ENCODE data around the gene ZBTB7A.

The ZBTB7A gene

GRCh38 chr19:4077007-4077374, 10.3 kb upstream of the ZBTB7A start:
- H3K4me1 ChIP-seq (ENCODE audit: control insufficient read depth, insufficient read depth, low read length): peaks cover 5% of the 10 kb centered on the region

GRCh38 chr19:4075373-4075772, 8.7 kb upstream of the ZBTB7A start:
- Histone ChIP-seq H3K4me1 (ENCODE audit: control insufficient read depth, insufficient read depth, low read length) (peaks cover 5% of the 10 kb centered on the region), H3K27me3 (ENCODE audit: control insufficient read depth, insufficient read depth, low read length) (no peaks in the 10 kb centered on the region), H3K9ac (ENCODE audit: low read depth, low read length) (no peak overlapping the region), H3K9me3 (ENCODE audit: control insufficient read depth, insufficient read depth, low read length) (no peaks in the 10 kb centered on the region), H3K4me3 (ENCODE audit: low read depth, low read length) (no peak overlapping the region), H3K36me3 (ENCODE audit: control insufficient read depth, insufficient read depth, low read length) (no peaks in the 10 kb centered on the region)

More at GRCh38 chr19:4077007-4077374, 10.3 kb upstream of the ZBTB7A start:
- H3K9ac ChIP-seq (ENCODE audit: low read depth, low read length): peak overlapping the region; percentile 24
- H3K27me3 ChIP-seq (ENCODE audit: control insufficient read depth, insufficient read depth, low read length): no peaks in the 10 kb centered on the region
- no peaks in the 10 kb centered on the region for H3K36me3 ChIP-seq (ENCODE audit: control insufficient read depth, insufficient read depth, low read length)
- no peaks in the 10 kb centered on the region for H3K9me3 ChIP-seq (ENCODE audit: control insufficient read depth, insufficient read depth, low read length)
- no peak overlapping the region for H3K4me3 ChIP-seq (ENCODE audit: low read depth, low read length)

- Histone ChIP-seq H3K27me3 (ENCODE audit: control insufficient read depth, insufficient read depth, low read length) (peaks cover 16% of the 10 kb centered on the region), H3K9ac (ENCODE audit: low read depth, low read length) (no peak overlapping the region), H3K9me3 (ENCODE audit: control insufficient read depth, insufficient read depth, low read length) (no peaks in the 10 kb centered on the region), H3K4me3 (ENCODE audit: low read depth, low read length) (no peak overlapping the region), H3K36me3 (ENCODE audit: control insufficient read depth, insufficient read depth, low read length) (no peaks in the 10 kb centered on the region), H3K4me1 (ENCODE audit: control insufficient read depth, insufficient read depth, low read length) (no peaks in the 10 kb centered on the region)
Measured at GRCh38 chr19:4071610-4072009, 4.9 kb upstream of the ZBTB7A start.

- Histone ChIP-seq H3K4me1 (ENCODE audit: control insufficient read depth, insufficient read depth, low read length) (no peaks in the 10 kb centered on the region), H3K9ac (ENCODE audit: low read depth, low read length) (no peak overlapping the region), H3K36me3 (ENCODE audit: control insufficient read depth, insufficient read depth, low read length) (no peaks in the 10 kb centered on the region), H3K9me3 (ENCODE audit: control insufficient read depth, insufficient read depth, low read length) (no peaks in the 10 kb centered on the region), H3K27me3 (ENCODE audit: control insufficient read depth, insufficient read depth, low read length) (peaks cover 16% of the 10 kb centered on the region), H3K4me3 (ENCODE audit: low read depth, low read length) (no peak overlapping the region)
Measured at GRCh38 chr19:4069331-4069959, 2.7 kb upstream of the ZBTB7A start.

- Histone ChIP-seq H3K36me3 (ENCODE audit: control insufficient read depth, insufficient read depth, low read length) (peaks cover 3% of the 10 kb centered on the region), H3K27me3 (ENCODE audit: control insufficient read depth, insufficient read depth, low read length) (peaks cover 16% of the 10 kb centered on the region), H3K4me1 (ENCODE audit: control insufficient read depth, insufficient read depth, low read length) (peaks cover 4% of the 10 kb centered on the region), H3K9me3 (ENCODE audit: control insufficient read depth, insufficient read depth, low read length) (no peaks in the 10 kb centered on the region), H3K9ac (ENCODE audit: low read depth, low read length) (no peak overlapping the region), H3K4me3 (ENCODE audit: low read depth, low read length) (peak overlapping the region; percentile 37)
Measured at GRCh38 chr19:4068047-4068966, 1.6 kb upstream of the ZBTB7A start.

GRCh38 chr19:4067396-4068046, 822 bp upstream of the ZBTB7A start:
- Histone ChIP-seq H3K27me3 (ENCODE audit: control insufficient read depth, insufficient read depth, low read length) (peaks cover 16% of the 10 kb centered on the region), H3K9me3 (ENCODE audit: control insufficient read depth, insufficient read depth, low read length) (no peaks in the 10 kb centered on the region), H3K4me1 (ENCODE audit: control insufficient read depth, insufficient read depth, low read length) (peaks cover 4% of the 10 kb centered on the region), H3K36me3 (ENCODE audit: control insufficient read depth, insufficient read depth, low read length) (peaks cover 5% of the 10 kb centered on the region), H3K9ac (ENCODE audit: low read depth, low read length) (no peak overlapping the region), H3K4me3 (ENCODE audit: low read depth, low read length) (peak overlapping the region; percentile 37)

GRCh38 chr19:4066176-4066606, 508 bp downstream of the ZBTB7A start:
- H3K9ac ChIP-seq (ENCODE audit: low read depth, low read length): no peak overlapping the region
- H3K4me3 ChIP-seq (ENCODE audit: low read depth, low read length): peak overlapping the region; percentile 37
- H3K4me1 ChIP-seq (ENCODE audit: control insufficient read depth, insufficient read depth, low read length): peaks cover 10% of the 10 kb centered on the region
- peaks cover 16% of the 10 kb centered on the region for H3K27me3 ChIP-seq (ENCODE audit: control insufficient read depth, insufficient read depth, low read length)
- peaks cover 11% of the 10 kb centered on the region for H3K36me3 ChIP-seq (ENCODE audit: control insufficient read depth, insufficient read depth, low read length)
- H3K9me3 ChIP-seq (ENCODE audit: control insufficient read depth, insufficient read depth, low read length): no peaks in the 10 kb centered on the region

- H3K9ac ChIP-seq (ENCODE audit: low read depth, low read length): no peak overlapping the region
- H3K36me3 ChIP-seq (ENCODE audit: control insufficient read depth, insufficient read depth, low read length): peaks cover 11% of the 10 kb centered on the region
- no peaks in the 10 kb centered on the region for H3K9me3 ChIP-seq (ENCODE audit: control insufficient read depth, insufficient read depth, low read length)
- no peak overlapping the region for H3K4me3 ChIP-seq (ENCODE audit: low read depth, low read length)
- H3K27me3 ChIP-seq (ENCODE audit: control insufficient read depth, insufficient read depth, low read length): peaks cover 16% of the 10 kb centered on the region
- peaks cover 10% of the 10 kb centered on the region for H3K4me1 ChIP-seq (ENCODE audit: control insufficient read depth, insufficient read depth, low read length)
Measured at GRCh38 chr19:4065430-4066175, 1.1 kb downstream of the ZBTB7A start.

- H3K4me3 ChIP-seq (ENCODE audit: low read depth, low read length): peak overlapping the region; percentile 58
- H3K36me3 ChIP-seq (ENCODE audit: control insufficient read depth, insufficient read depth, low read length): peaks cover 11% of the 10 kb centered on the region
- no peaks in the 10 kb centered on the region for H3K9me3 ChIP-seq (ENCODE audit: control insufficient read depth, insufficient read depth, low read length)
- peaks cover 10% of the 10 kb centered on the region for H3K4me1 ChIP-seq (ENCODE audit: control insufficient read depth, insufficient read depth, low read length)
- peaks cover 16% of the 10 kb centered on the region for H3K27me3 ChIP-seq (ENCODE audit: control insufficient read depth, insufficient read depth, low read length)
- H3K9ac ChIP-seq (ENCODE audit: low read depth, low read length): peak overlapping the region; percentile 47
Measured at GRCh38 chr19:4064496-4065260, 2.0 kb downstream of the ZBTB7A start.

- H3K4me1 ChIP-seq (ENCODE audit: control insufficient read depth, insufficient read depth, low read length): peaks cover 10% of the 10 kb centered on the region
- H3K36me3 ChIP-seq (ENCODE audit: control insufficient read depth, insufficient read depth, low read length): peaks cover 11% of the 10 kb centered on the region
- peaks cover 13% of the 10 kb centered on the region for H3K27me3 ChIP-seq (ENCODE audit: control insufficient read depth, insufficient read depth, low read length)
- H3K9ac ChIP-seq (ENCODE audit: low read depth, low read length): no peak overlapping the region
- peak overlapping the region; percentile 58 for H3K4me3 ChIP-seq (ENCODE audit: low read depth, low read length)
- H3K9me3 ChIP-seq (ENCODE audit: control insufficient read depth, insufficient read depth, low read length): no peaks in the 10 kb centered on the region
Measured at GRCh38 chr19:4064149-4064495, 2.6 kb downstream of the ZBTB7A start.
